Measurements from ENCODE around the gene TBX15. TPM values are rescaled to one million over a fixed set of nuclear protein-coding genes. Genes with fewer than 3 reads are reported as not detected.

TBX15 gene
- 0.20 and 0.49 TPM in 2 replicates for total RNA-seq

DNA sequence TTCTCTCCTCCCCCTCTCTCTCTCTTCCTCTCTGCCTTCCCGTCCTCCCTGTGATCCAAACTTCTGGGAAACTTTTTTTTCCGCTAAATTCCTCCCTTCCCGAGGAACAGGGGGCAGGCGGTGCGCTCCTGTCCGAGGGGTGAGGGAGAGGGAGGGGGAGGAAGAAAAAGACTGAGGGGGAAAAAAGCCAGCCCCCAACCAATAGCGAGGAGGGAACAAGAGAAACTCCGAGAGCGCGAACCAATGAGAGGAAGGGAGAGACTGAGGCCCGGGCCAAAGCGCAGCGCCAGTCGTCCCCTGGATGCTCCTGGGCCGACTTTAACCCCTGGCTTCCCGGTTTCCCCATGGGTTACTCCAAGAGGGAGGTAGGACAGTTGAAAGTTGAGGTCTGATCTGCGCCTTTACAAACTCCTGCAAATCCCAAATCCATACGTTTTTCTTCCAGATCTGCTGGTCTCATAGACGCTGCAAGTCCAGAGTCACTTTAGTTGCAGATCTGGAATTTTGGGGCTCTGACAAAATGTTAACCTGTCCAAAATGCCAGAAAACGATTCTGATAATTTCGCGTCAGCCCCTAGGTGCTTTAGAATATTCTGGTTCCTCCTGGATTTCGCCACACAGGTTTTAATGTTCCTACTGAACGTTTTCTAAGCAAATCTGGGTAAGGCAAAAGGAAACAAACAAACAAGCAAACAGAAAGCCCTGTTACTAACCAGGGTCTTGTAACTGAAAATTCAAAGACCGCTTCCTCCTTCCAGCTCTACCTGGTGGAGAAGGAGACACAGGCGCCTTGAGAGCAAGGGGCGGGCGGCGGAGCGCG, at the start of gene TBX15:
TSS of gene TBX15 (minus strand) at position 158 of the 820 bp plus-strand sequence. CDS start 548 bp downstream, outside the sequence.

Other genes starting within 250 kb of the TBX15 start
- 8.4 and 10.0 TPM in 2 replicates for gene WARS2, start 152.3 kb upstream of the TBX15 start, total RNA-seq

Measured in mammary microvascular endothelial cell (primary cell).